Non-pigmented ciliary epithelial cell (primary cell): ENCODE results near the gene ROR2.

Experiments
- DNase-seq: peaks from one replicate; pipeline ENCODE4 v3.0.0-alpha.2; 2010; ENCODE audit warnings: low read depth

Gene ROR2

DNA sequence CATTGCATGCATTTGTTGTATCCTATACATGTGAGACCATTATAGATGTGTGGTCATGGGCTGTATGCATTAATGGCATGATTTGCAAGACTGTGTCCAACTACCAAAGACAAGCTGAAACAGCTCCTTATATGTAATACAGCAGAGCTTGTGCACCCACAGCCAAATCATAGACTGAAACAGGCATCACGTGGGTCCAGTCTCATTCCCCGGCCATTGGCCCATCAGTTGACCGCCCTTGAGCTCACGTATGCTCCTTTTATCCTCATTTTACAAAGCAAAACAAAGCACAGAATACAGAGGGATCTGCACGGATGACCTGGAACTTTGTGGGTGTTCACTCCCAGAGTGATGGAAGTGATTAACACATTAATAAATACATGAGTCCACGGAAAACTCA is 109.1 kb downstream of the ROR2 start:
- DNase-seq = no peak

DNA sequence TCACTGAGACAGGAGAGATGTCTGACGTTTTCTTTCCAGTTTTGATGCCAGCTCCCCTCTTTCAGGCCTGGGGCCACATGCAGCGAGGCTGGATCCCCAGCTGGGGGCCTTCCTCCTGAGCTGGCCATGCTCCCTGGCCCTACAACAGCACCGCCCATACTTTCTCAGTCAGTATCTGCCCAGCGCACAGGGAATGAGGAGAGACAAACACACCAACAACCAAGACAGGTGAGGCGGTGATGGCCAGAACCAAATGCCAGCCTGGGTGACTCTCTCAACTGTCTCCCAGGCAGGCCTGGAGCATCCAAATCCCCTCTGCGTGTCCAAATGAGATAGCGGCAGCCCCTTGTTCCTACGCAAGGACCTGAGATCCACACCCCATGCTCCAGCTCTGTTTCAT is 109.6 kb downstream of the ROR2 start:
- DNase-seq = no peak

- DNase-seq = no peak
Measured at GRCh38 chr9:91839926-91840465, 110.0 kb downstream of the ROR2 start.

DNA sequence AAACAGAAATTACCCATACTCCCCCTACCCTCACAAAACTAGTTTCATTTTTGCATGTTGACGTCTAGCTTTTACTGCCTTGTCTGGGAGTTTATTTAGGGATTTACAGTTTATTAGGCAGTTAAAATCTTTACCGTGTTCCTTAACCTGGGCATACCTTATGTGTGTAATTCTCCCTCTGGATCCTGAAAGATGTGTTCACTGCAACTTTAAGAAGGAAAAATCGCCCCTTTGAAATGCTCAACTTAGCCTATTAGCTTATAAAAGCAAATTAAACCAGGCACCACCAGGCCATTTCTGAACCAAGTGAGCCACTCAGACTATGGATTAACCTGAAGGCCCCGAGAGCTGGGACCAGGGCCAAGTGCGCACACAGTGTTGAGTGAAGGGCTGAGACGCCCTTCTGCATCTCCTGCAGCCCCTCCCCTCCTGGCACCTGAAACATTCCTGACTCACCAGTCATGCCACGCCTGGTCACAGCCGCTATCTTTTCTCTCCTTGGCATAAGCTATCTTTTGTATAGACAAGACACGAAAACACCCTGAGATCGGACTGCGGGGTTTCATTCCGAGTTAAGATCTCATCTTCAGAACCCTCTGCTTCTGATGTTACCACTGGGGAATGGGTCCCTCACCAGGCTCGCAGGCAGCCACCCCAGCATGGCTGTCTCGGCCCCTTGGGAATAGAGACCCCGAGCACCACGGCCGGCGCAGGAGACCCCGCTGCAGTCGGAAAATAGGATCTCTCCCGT is 111.9 kb downstream of the ROR2 start:
- DNase-seq = no peak

GRCh38 chr9:91836515-91836914 is 113.5 kb downstream of the ROR2 start:
- no peak for DNase-seq

GRCh38 chr9:91835632-91836031 is 114.4 kb downstream of the ROR2 start:
- no peak for DNase-seq

DNA sequence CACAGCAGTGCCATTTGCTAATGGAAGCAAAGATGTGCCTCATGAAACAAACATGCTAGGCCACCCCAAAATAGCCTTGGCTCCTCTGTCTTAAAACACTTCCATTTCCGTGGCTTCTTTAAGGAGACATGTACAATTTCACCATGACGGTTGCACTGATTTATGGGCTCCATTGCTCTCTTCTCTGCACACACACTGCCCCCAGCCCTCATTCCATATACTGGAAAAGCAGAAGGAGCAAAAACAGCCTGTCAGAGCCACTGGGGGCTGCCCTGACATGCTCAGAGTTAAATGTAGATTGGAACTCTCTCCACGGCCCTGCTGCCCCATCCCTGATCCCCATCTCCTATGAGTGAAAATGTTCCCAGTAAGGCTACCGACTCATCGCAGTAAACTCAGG is 114.8 kb downstream of the ROR2 start:
- no peak for DNase-seq

- DNase-seq = no peak
Measured at GRCh38 chr9:91834740-91835139, 115.3 kb downstream of the ROR2 start.

DNA sequence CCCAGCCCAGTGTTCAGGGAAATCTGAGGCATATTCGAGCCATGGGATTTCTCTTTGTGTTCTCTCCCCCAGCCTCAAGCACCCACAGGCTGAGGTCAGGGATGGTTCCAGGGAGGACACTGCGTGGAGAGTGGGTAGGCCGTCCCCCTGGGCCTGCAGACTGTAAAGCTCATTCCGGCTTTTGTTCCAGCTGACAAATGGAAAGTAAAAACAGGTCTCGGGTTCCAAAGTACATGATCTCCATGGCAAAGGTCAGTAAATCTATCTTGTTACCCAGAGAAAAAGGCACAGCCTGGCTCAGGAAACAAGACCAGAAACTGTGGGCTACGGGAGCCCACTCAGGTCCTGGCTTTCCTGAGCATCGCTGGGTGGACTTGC is 116.2 kb downstream of the ROR2 start:
- DNase-seq = no peak

- no peak for DNase-seq
Measured at GRCh38 chr9:91833096-91833877, 116.7 kb downstream of the ROR2 start.

- DNase-seq = no peak
Measured at GRCh38 chr9:91832322-91832721, 117.7 kb downstream of the ROR2 start.

DNA sequence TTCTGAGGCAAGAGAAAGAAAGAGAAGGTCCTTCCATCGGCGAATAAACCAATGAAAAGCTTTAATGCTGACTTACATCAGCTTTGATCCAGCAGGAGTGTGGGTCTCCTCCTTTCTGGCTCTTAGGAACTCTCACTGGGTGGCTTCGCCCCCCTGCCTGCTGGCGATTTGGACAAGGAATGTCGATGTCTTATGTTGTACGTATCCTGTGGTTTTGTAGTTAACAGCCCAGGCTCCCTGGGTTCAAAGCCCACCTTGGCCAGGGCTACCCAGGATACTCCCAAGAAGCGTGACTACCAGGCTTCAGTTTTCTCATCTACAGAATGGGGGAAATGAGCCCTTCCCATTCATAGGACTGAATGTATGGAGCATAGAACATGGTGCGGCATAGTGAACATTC is 124.2 kb downstream of the ROR2 start:
- no peak for DNase-seq

DNA sequence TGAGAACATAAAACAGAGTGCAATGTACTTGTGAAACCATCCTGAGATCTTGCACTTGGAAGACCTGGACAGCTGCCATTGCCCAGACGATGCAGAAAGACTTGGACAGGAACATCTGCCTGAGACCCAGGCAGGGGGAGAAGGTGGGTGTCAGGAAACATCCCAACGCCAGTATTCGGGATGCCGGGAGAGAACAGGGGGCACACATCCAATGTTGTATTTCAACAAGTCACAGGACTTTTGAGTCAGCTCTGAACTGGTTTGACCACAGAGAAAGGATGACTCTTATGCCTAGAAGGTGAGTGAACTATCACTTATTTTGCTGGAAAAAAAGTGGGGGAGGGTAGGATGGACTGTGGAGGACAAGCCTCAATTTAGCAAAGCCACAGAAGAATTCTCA is 124.6 kb downstream of the ROR2 start:
- no peak for DNase-seq

GRCh38 chr9:91824601-91825305 is 125.3 kb downstream of the ROR2 start:
- DNase-seq = no peak

DNA sequence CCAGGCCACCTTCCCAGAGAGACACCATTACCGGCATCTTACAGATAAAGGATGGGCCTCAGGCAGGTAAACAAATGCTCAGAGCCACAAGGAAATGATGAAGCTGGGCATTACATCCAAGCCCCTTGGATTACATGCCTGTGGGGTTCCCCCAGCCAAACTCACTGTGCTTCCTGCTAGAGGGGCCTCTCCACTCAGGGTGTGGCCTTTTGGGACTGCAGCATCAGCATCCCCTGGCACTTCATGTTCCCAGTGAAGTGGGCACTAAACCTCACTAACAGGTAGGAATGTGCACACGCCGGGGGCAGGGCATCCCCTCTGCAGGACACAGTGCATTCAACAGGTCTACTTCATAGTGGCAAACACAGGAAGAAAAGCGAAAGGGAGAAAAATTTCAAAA is 125.9 kb downstream of the ROR2 start:
- no peak for DNase-seq

- DNase-seq = no peak
Measured at GRCh38 chr9:91820949-91821880, 128.8 kb downstream of the ROR2 start.

GRCh38 chr9:91820126-91820750 is 129.8 kb downstream of the ROR2 start:
- DNase-seq = no peak

DNA sequence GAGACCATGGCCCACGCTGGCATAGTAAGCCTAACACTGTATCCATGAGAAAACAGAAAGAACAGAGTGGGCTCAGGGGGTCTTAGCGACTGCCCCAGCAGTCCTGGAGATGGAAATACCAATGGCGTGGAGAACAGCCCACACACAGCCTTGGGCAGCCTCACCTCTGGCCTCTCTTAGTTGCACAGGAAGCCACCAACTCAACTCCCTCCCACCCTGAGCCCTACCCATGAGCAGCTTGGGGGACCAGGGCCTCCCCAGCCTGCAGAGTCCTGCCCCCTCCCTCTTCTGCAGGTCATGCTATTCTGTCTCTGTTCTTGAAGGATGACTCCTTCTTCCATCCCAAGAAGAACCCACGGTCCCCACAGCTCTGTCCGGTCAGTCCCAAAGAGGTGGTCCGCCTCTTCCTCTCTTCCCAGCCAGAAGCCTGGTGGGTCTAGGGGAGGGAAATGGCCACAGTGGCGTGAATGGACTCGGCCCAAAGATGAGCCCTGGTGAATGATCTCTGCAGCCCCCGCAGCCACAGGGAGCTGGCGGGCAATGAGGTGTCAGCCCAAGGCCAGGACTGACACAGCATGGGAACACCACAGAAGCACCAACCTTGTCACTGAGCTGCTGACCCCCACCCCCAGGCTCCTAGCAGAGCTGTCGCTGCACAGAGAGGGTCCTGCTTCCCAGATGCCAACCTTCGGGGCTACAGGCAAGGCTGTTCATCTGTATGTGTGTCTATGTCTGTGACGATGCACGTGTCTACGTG is 131.2 kb downstream of the ROR2 start:
- no peak for DNase-seq

- no peak for DNase-seq
Measured at GRCh38 chr9:91818225-91818585, 131.8 kb downstream of the ROR2 start.

- DNase-seq = peak; percentile 22
Measured at GRCh38 chr9:91817493-91818224, 132.4 kb downstream of the ROR2 start.
